SK-N-SH treated with all-trans-retinoic acid at 6 μM for 48 hours (cell line): ENCODE measurements around the gene MID1IP1.

Experiments used
- ATAC-seq: fragments of 200-7000 bp; cut with Tn5 transposase; 3 replicates; pipeline ENCODE4 v1.9.1; 2020; ENCODE audit warnings: mild to moderate bottlenecking, moderate library complexity
- ARNTL ChIP-seq: fragments of 450-650 bp; formaldehyde crosslinking; IDR thresholded peaks from 2 replicates; pipeline ENCODE4 v1.5.0; 2020; ENCODE audit warnings: low read depth, mild to moderate bottlenecking, moderate library complexity, borderline replicate concordance
- CSDC2 ChIP-seq: fragments of 250-450 bp; sonication (Bioruptor Pico); IDR thresholded peaks from 2 replicates; pipeline ENCODE4 v1.5.0; 2020; ENCODE audit warnings: mild to moderate bottlenecking, moderate library complexity
- ESRRG ChIP-seq: fragments of 250-450 bp; sonication (Bioruptor Pico); IDR thresholded peaks from 2 replicates; pipeline ENCODE4 v1.6.1; 2021; ENCODE audit warnings: mild to moderate bottlenecking
- GLIS3 ChIP-seq: fragments of 250-450 bp; sonication (Bioruptor Pico); IDR thresholded peaks from 2 replicates; pipeline ENCODE4 v1.5.0; 2020; ENCODE audit warnings: mild to moderate bottlenecking, moderate library complexity
- ISL1 ChIP-seq: fragments of 250-450 bp; sonication (Bioruptor Pico); IDR thresholded peaks from 2 replicates; pipeline ENCODE4 v2.1.2; 2022; ENCODE audit warnings: mild to moderate bottlenecking, moderate library complexity
- OSR1 ChIP-seq: fragments of 250-450 bp; sonication (Bioruptor Pico); IDR thresholded peaks from 2 replicates; pipeline ENCODE4 v1.8.0; 2022; ENCODE audit warnings: moderate library complexity, mild to moderate bottlenecking, inconsistent platforms
- PATZ1 ChIP-seq: fragments of 250-450 bp; sonication (Bioruptor Pico); IDR thresholded peaks from 2 replicates; pipeline ENCODE4 v1.8.0; 2020; ENCODE audit warnings: mild to moderate bottlenecking, moderate library complexity, borderline replicate concordance
- PPARA ChIP-seq: fragments of 250-450 bp; sonication (Bioruptor Pico); IDR thresholded peaks from 2 replicates; pipeline ENCODE4 v1.5.0; 2020; ENCODE audit warnings: mild to moderate bottlenecking, borderline replicate concordance
- RARB ChIP-seq: fragments of 250-450 bp; sonication (Bioruptor Pico); IDR thresholded peaks from 2 replicates; pipeline ENCODE4 v1.8.0; 2021; ENCODE audit warnings: mild to moderate bottlenecking, moderate library complexity
- SNAI2 ChIP-seq: fragments of 250-450 bp; sonication (Bioruptor Pico); IDR thresholded peaks from 2 replicates; pipeline ENCODE4 v1.5.0; 2020; ENCODE audit warnings: mild to moderate bottlenecking, moderate library complexity
- TOX ChIP-seq: fragments of 250-450 bp; sonication (Bioruptor Pico); IDR thresholded peaks from 2 replicates; pipeline ENCODE4 v1.8.0; 2021; ENCODE audit warnings: mild to moderate bottlenecking, moderate library complexity, borderline replicate concordance
- TSHZ2 ChIP-seq: fragments of 250-450 bp; sonication (Bioruptor Pico); IDR thresholded peaks from 2 replicates; pipeline ENCODE4 v1.5.0; 2020; ENCODE audit warnings: mild to moderate bottlenecking, moderate library complexity
- ZC3H10 ChIP-seq: fragments of 250-450 bp; sonication (Bioruptor Pico); IDR thresholded peaks from 2 replicates; pipeline ENCODE4 v1.5.1; 2021; ENCODE audit warnings: mild to moderate bottlenecking, moderate library complexity
- ZFP3 ChIP-seq: fragments of 250-450 bp; sonication (Bioruptor Pico); IDR thresholded peaks from 2 replicates; pipeline ENCODE4 v1.5.0; 2020; ENCODE audit warnings: mild to moderate bottlenecking, moderate library complexity
- ZFP30 ChIP-seq: fragments of 450-650 bp; formaldehyde crosslinking; IDR thresholded peaks from 2 replicates; pipeline ENCODE4 v1.5.0; 2022; ENCODE audit warnings: mild to moderate bottlenecking, moderate library complexity
- ZNF565 ChIP-seq: fragments of 450-650 bp; formaldehyde crosslinking; conservative IDR thresholded peaks from 2 replicates; pipeline ENCODE4 v1.5.0; 2020; ENCODE audit warnings: low read depth, mild to moderate bottlenecking, moderate library complexity
- ZNF8 ChIP-seq: fragments of 450-650 bp; formaldehyde crosslinking; IDR thresholded peaks from 2 replicates; pipeline ENCODE4 v1.5.0; 2020; ENCODE audit warnings: mild to moderate bottlenecking, moderate library complexity
- TF ChIP-seq, protein P1 (sequence below): fragments of 250-450 bp; sonication (Bioruptor Pico); IDR thresholded peaks from 2 replicates; pipeline ENCODE4 v1.5.1; 2021; ENCODE audit warnings: mild to moderate bottlenecking, moderate library complexity
- TF ChIP-seq, protein P2 (sequence below): fragments of 250-450 bp; sonication (Bioruptor Pico); IDR thresholded peaks from 2 replicates; pipeline ENCODE4 v1.8.0; 2021; ENCODE audit warnings: low read depth, mild to moderate bottlenecking, moderate library complexity, borderline replicate concordance

MID1IP1 gene

GRCh38 chrX:38804432-38804681 is 3.1 kb downstream of the MID1IP1 start:
- TF ChIP-seq GLIS3 (CRISPR knock-in tag) (no peak), ZNF8 (CRISPR knock-in tag) (no peak), PATZ1 (no peak), ESRRG (no peak), CSDC2 (CRISPR knock-in tag) (no peak), RARB (no peak), ISL1 (CRISPR knock-in tag) (no peak), ZFP30 (CRISPR knock-in tag) (no peak)
- TF ChIP-seq, protein P1, sequence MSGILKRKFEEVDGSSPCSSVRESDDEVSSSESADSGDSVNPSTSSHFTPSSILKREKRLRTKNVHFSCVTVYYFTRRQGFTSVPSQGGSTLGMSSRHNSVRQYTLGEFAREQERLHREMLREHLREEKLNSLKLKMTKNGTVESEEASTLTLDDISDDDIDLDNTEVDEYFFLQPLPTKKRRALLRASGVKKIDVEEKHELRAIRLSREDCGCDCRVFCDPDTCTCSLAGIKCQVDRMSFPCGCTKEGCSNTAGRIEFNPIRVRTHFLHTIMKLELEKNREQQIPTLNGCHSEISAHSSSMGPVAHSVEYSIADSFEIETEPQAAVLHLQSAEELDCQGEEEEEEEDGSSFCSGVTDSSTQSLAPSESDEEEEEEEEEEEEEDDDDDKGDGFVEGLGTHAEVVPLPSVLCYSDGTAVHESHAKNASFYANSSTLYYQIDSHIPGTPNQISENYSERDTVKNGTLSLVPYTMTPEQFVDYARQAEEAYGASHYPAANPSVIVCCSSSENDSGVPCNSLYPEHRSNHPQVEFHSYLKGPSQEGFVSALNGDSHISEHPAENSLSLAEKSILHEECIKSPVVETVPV (CRISPR knock-in tag) = no peak
- ATAC-seq = no peak; the same call in 2 of the 3 replicates

DNA sequence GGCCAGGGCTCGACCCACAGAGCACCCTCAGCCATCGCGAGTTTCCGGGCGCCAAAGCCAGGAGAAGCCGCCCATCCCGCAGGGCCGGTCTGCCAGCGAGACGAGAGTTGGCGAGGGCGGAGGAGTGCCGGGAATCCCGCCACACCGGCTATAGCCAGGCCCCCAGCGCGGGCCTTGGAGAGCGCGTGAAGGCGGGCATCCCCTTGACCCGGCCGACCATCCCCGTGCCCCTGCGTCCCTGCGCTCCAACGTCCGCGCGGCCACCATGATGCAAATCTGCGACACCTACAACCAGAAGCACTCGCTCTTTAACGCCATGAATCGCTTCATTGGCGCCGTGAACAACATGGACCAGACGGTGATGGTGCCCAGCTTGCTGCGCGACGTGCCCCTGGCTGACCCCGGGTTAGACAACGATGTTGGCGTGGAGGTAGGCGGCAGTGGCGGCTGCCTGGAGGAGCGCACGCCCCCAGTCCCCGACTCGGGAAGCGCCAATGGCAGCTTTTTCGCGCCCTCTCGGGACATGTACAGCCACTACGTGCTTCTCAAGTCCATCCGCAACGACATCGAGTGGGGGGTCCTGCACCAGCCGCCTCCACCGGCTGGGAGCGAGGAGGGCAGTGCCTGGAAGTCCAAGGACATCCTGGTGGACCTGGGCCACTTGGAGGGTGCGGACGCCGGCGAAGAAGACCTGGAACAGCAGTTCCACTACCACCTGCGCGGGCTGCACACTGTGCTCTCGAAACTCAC is 3.6 kb downstream of the MID1IP1 start:
- TF ChIP-seq CSDC2 (CRISPR knock-in tag) = no peak
- TF ChIP-seq OSR1 (CRISPR knock-in tag) = no peak
- no peak for TF ChIP-seq ZC3H10 (CRISPR knock-in tag)
- TF ChIP-seq ZFP3 = no peak
- peak; percentile 39 for ATAC-seq

DNA sequence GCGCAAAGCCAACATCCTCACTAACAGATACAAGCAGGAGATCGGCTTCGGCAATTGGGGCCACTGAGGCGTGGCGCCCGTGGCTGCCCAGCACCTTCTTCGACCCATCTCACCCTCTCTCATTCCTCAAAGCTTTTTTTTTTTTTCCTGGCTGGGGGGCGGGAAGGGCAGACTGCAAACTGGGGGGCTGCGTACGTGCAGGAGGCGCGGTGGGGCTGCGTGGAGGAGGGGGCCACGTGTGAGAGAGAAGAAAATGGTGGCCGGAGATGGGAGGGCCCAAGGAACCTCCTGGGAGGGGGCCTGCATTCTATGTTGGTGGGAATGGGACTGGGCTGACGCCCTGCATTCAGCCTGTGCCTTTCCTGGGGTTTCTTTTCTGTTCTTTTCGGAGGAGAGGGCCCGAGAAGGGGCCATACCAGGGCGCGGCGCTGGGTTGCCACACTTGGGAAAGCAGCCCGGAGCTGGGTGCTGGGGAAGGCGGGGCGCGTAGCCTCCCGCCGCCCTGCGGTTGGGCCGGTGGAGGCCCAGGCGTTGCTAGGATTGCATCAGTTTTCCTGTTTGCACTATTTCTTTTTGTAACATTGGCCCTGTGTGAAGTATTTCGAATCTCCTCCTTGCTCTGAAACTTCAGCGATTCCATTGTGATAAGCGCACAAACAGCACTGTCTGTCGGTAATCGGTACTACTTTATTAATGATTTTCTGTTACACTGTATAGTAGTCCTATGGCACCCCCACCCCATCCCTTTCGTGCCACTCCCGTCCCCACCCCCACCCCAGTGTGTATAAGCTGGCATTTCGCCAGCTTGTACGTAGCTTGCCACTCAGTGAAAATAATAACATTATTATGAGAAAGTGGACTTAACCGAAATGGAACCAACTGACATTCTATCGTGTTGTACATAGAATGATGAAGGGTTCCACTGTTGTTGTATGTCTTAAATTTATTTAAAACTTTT is 4.5 kb downstream of the MID1IP1 start:
- TF ChIP-seq SNAI2 (CRISPR knock-in tag) (no peak), GLIS3 (CRISPR knock-in tag) (no peak), PATZ1 (no peak; the same call in 1 of the 2 replicates), ZNF565 (CRISPR knock-in tag) (no peak), OSR1 (CRISPR knock-in tag) (no peak), TOX (CRISPR knock-in tag) (no peak), PPARA (no peak), TSHZ2 (CRISPR knock-in tag) (no peak), ZNF8 (CRISPR knock-in tag) (no peak), CSDC2 (CRISPR knock-in tag) (no peak), ARNTL (CRISPR knock-in tag) (no peak)
- TF ChIP-seq, protein P2, sequence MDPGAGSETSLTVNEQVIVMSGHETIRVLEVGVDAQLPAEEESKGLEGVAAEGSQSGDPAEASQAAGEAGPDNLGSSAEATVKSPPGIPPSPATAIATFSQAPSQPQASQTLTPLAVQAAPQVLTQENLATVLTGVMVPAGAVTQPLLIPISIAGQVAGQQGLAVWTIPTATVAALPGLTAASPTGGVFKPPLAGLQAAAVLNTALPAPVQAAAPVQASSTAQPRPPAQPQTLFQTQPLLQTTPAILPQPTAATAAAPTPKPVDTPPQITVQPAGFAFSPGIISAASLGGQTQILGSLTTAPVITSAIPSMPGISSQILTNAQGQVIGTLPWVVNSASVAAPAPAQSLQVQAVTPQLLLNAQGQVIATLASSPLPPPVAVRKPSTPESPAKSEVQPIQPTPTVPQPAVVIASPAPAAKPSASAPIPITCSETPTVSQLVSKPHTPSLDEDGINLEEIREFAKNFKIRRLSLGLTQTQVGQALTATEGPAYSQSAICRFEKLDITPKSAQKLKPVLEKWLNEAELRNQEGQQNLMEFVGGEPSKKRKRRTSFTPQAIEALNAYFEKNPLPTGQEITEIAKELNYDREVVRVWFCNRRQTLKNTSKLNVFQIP (CRISPR knock-in tag) = no peak
- ATAC-seq = peak; percentile 41
